RCC 7860 (cell line): Measurements from ENCODE around the gene CCDC158.
"Not testable (repeated sequence)": the region's sequence is repeated elsewhere in the genome, so short reads cannot be mapped to it uniquely, and the experiment has no call there.

Experiments
- DNase-seq: peaks from one replicate; pipeline ENCODE4 v3.0.0-alpha.2; 2015; ENCODE audit warnings: low spot score
- FAIRE-seq: peaks from 2 replicates; lab custom pipeline; 2012; peaks lifted over from hg19 to GRCh38; lab: Jason Lieb, UNC

CCDC158 gene

DNA sequence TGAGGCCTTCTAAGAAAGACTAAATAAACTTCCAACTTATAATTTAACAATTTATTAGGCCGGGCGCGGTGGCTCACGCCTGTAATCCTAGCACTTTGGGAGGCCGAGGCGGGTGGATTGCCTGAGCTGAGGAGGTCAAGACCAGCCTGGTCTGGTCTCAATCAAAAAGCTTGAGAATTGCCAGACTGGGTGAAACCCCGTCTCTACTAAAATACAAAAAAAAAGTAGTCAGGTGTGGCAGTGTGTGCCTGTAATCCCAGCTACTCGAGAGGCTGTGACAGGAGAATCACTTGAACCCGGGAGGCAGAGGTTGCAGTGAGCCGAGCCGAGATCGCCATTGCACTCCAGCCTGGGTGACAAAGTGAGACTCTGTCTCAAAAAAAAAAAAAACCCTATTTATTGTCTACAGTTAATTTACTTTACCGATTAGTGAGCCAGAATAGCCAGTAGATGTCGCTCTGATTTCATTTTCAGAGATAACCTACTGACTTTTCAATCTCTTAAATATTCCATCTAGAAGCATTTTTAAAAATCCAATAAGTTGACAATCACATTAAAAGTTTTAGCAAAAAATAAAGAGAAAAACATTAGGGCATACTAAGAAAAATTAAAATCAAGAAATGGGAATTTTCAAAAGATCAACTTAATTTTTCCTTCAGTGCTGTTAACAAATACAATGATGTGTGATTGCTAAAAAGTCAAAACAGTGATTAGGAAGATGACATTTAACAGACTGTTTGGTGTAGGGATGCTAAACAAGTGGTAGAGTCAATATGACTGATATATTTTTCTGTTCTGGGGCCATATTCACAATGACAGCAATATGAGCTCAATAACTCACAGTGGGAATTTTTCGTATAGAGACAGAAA lies 9.8 kb upstream of the CCDC158 start:
- peak; percentile 46 for DNase-seq
- peak; percentile 87 for FAIRE-seq

GRCh38 chr4:76429636-76430035 lies 8.7 kb upstream of the CCDC158 start:
- DNase-seq (no peak), FAIRE-seq (no peak)

DNA sequence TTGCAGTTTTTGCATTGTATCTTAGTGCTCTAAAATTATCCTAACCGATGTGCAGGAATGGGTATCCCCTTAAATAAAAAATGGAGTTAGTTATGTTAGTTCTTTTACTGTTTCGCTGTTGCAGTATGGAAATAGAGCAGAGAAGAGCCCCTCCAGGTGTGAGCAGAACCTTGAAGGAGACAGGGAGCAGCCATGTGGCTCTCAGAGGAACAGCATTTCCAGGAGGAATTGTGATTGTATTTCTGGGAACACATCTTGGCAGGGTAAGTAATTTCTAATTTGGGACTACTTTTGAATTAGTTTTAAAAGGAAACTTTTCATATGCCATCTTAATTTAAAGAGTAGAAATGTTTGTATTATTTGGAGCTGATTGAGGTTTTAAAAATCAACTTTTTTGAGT lies 5.3 kb upstream of the CCDC158 start:
- DNase-seq: no peak
- FAIRE-seq: no peak

DNA sequence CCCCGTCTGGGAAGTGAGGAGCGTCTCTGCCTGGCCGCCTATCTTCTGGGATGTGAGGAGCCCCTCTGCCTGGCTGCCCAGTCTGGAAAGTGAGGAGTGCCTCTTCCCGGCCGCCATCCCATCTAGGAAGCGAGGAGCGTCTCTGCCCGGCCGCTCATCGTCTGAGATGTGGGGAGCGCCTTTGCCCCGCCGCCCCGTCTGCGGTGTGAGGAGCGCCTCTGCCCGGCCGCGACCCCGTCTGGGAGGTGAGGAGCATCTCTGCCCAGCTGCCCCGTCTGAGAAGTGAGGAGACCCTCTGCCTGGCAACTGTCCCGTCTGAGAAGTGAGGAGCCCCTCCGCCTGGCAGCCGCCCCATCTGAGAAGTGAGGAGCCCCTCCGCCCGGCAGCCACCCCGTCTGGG lies 2.2 kb upstream of the CCDC158 start:
- DNase-seq, FAIRE-seq: not testable (repeated sequence)

DNA sequence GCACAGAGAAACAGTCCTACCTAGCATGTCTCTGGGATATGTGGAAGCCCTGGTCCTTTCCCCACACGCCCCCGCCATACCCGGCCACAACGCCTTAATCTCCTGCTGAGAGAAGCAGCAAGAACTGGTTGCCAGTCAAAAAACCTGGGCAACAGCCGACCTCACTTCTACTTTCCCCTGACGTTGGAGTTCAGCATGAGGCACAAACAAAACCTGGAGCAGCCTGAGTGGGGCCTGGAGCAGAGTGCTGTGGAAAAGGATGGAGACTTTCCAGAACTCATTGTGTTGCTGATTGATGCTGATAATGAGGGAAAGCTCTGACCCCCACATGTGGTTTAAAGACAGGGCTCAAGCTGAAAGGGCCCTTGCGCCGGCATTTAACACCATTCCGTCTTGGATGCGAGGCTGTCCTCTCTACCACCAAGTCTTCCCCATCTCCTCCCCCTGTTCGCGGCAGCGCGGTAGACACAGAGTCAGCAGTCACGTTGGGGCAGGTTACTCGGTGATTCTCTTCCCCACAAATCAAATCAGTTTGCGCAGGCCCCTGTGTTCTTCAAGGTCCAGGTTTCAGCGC lies 666 bp downstream of the CCDC158 start:
- no peak for DNase-seq
- no peak for FAIRE-seq

- DNase-seq: no peak
- no peak for FAIRE-seq
Observed at GRCh38 chr4:76410636-76411035, 10.3 kb downstream of the CCDC158 start.

DNA sequence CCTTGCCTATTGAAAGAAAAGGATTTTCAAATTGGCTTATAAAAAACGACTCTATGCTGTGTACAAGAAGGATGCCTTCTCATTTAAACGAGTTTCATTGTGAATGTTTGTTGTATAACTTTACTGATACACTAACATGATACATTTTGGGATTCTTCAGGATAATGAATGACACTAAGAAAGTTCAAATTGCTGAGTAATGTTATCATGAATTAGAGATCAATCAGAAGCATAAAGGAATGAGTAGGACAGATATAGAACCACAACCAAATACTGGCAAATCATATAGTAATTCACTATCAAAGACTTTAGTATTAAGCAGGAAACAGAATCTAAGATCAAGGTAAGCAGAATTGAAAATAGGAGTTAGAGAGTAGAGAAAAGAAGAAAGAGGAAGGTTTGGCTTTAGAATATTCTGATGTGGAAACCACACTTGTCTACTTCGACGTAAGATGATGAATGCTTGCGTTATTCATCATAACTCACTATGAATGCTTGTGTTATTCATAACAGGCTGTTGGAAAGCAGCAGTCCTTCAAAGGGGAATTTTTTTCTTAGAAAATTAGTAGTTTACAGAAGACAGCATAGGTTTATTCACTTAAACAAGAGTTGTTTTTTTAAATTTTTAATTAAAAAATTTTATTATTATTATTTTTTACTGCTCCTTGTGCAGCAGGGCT lies 13.4 kb downstream of the CCDC158 start:
- FAIRE-seq (no peak), DNase-seq (no peak)

GRCh38 chr4:76406081-76406480 lies 14.9 kb downstream of the CCDC158 start:
- FAIRE-seq: no peak
- no peak for DNase-seq

GRCh38 chr4:76401654-76402053 lies 19.3 kb downstream of the CCDC158 start:
- no peak for FAIRE-seq
- no peak for DNase-seq

- DNase-seq: no peak
- FAIRE-seq: no peak
Observed at GRCh38 chr4:76388160-76388908, 32.6 kb downstream of the CCDC158 start.

- FAIRE-seq (no peak), DNase-seq (no peak)
Observed at GRCh38 chr4:76386566-76387305, 34.2 kb downstream of the CCDC158 start.

DNA sequence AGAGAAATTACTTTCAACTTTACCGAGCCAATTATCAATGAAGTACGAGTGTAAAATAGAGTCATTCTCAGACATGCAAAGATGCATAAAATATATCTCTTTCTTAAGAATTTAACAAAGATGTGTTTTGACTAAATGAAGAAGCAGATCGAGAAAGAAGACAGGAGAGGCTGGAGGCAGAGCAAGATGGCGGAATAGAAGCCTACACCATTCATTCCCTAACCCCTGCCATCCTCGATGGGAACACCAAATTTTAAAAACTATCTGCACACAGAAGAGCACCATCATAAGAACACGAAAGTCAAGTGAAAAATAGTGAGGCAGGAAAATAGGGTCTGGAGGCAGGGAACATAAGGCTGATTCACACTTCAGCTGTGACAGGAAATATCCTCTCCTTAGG lies 35.0 kb downstream of the CCDC158 start:
- DNase-seq: no peak
- no peak for FAIRE-seq

GRCh38 chr4:76384052-76384451 lies 36.9 kb downstream of the CCDC158 start:
- FAIRE-seq: no peak

GRCh38 chr4:76383001-76383400 lies 37.9 kb downstream of the CCDC158 start:
- FAIRE-seq: no peak
- no peak for DNase-seq

More at GRCh38 chr4:76384052-76384451, 36.9 kb downstream of the CCDC158 start:
- no peak for DNase-seq

- DNase-seq: no peak
- no peak for FAIRE-seq
Observed at GRCh38 chr4:76381986-76382385, 39.0 kb downstream of the CCDC158 start.

- DNase-seq (no peak), FAIRE-seq (no peak)
Observed at GRCh38 chr4:76380561-76380960, 40.4 kb downstream of the CCDC158 start.

GRCh38 chr4:76377911-76378310 lies 43.0 kb downstream of the CCDC158 start:
- DNase-seq (peak; percentile 17), FAIRE-seq (no peak)

DNA sequence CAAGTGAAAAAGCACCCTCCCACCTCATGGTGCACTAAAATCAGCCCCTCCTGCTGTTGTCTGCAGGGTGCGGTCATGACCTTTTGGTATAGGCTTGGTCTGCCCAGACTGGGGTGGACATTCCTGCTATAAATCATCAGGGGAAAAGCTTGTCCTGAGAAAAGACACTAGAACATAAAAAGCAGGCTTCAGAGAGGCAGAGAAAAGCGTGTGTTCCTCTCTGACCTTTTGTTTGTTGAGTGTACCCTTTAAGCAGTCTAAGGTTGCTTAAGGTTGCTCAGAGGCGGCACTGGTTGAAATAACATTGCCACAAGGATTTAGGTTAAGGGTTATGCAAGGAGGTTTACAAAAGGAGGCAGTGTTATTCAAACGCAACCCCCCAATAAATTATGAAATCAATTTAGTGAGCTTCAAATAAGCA lies 43.5 kb downstream of the CCDC158 start:
- DNase-seq: no peak
- FAIRE-seq: peak; percentile 64

DNA sequence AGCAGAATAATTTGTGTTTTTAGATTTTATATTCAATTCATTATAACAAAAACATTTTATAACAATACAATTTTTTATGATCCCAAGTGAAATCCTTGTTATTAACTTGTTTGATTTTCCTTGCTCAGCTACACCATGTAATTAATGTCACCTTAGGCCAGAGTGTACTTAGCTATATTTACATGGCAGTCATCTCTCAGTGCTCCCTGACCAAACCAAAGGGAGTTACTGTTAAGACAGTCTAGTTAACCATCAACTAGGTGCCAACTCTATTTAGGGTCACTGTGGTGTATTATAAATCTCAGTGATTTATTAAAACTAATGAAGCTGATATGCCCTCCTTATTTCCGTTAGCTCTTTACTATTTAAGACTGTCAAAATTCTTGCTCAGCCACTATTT lies 44.4 kb downstream of the CCDC158 start:
- FAIRE-seq: peak; percentile 85
- DNase-seq: no peak

GRCh38 chr4:76375703-76376102 lies 45.2 kb downstream of the CCDC158 start:
- FAIRE-seq (no peak), DNase-seq (no peak)
